Tibial artery (tissue), 4 donors: ENCODE data around the gene NEFH.

Experiments used
- DNase-seq, 2 donors: peaks; one replicate each; pipeline ENCODE4 v3.0.0-alpha.2; 2019
- H3K27ac ChIP-seq, 2 donors: fragments of 200-600 bp; sonication (generic) in 1 of 2; 1 replicate in 1 of 2; 2 replicates in 1 of 2; pipeline ENCODE4 v1.5.1; 2018 to 2019; ENCODE audit warnings: mild to moderate bottlenecking in 1 of 2
- H3K27me3 ChIP-seq, 2 donors: fragments of 200-600 bp; sonication (generic) in 1 of 2; one replicate each; pipeline versions ENCODE4 v1.5.1 to v1.6.0; 2016 to 2019
- H3K36me3 ChIP-seq, 3 donors: fragments of 200-600 bp; sonication (generic) in 2 of 3; one replicate each; pipeline ENCODE4 v1.5.1; 2016 to 2019; ENCODE audit warnings: mild to moderate bottlenecking in 2 of 3
- H3K4me1 ChIP-seq, 4 donors: fragments of 200-600 bp; sonication (generic) in 2 of 4; 1 replicate in 3 of 4; 2 replicates in 1 of 4; pipeline ENCODE4 v1.5.1; 2016 to 2019
- H3K4me3 ChIP-seq, 2 donors: fragments of 200-600 bp; sonication (generic) in 1 of 2; 1 replicate in 1 of 2; 2 replicates in 1 of 2; pipeline ENCODE4 v1.5.1; 2018 to 2019; ENCODE audit warnings: mild to moderate bottlenecking in 2 of 2
- H3K9me3 ChIP-seq, 3 donors: fragments of 200-600 bp; sonication (generic) in 1 of 3; one replicate each; pipeline ENCODE4 v1.5.1; 2016 to 2019
- CTCF ChIP-seq, 2 experiments: fragments of 200-600 bp in 1 of 2; fragments of 450-650 bp in 1 of 2; IDR thresholded peaks; one replicate each; pipeline ENCODE4 v1.5.1; 2017 to 2019; ENCODE audit warnings: antibody characterized with exemption in 2 of 2, mild to moderate bottlenecking in 1 of 2, moderate library complexity in 1 of 2
- intact Hi-C: fragments of 100-400 bp; cut with DNase I; formaldehyde crosslinking; loops from one replicate; pipeline ENCODE4 v1.15.0; 2023; ENCODE audit warnings: low total_unique reads

Gene NEFH

GRCh38 chr22:29511126-29511862, 31.3 kb downstream of the NEFH start:
- Histone ChIP-seq H3K36me3 (peaks cover 69 to 100% (median 84%) of the 10 kb centered on the region in 3 donors), H3K9me3 (no peaks in the 10 kb centered on the region), H3K4me3 (no peak overlapping the region), H3K27me3 (no peaks in the 10 kb centered on the region), H3K4me1 (no peaks in the 10 kb centered on the region), H3K27ac (no peak overlapping the region)
- intact Hi-C loops = no loop called here
- TF ChIP-seq CTCF (IDR thresholded peaks at IDR 0.05) = no peak
- no peak for DNase-seq

GRCh38 chr22:29512031-29512430, 32.0 kb downstream of the NEFH start:
- intact Hi-C loops = no loop called here
- TF ChIP-seq CTCF (IDR thresholded peaks at IDR 0.05) = no peak
- peaks cover 75 to 100% (median 84%) of the 10 kb centered on the region in 3 donors for H3K36me3 ChIP-seq

GRCh38 chr22:29517215-29517908, 37.3 kb downstream of the NEFH start:
- peaks cover 87 to 100% (median 92%) of the 10 kb centered on the region in 3 donors for H3K36me3 ChIP-seq
- H3K27ac ChIP-seq = no peak overlapping the region
- intact Hi-C loops = no loop called here

More at GRCh38 chr22:29512031-29512430, 32.0 kb downstream of the NEFH start:
- Histone ChIP-seq H3K9me3 (no peaks in the 10 kb centered on the region), H3K27me3 (no peaks in the 10 kb centered on the region), H3K4me1 (no peaks in the 10 kb centered on the region), H3K27ac (no peak overlapping the region), H3K4me3 (no peak overlapping the region)
- no peak for DNase-seq

GRCh38 chr22:29518427-29518826, 38.4 kb downstream of the NEFH start:
- no peaks in the 10 kb centered on the region for H3K9me3 ChIP-seq
- TF ChIP-seq CTCF (IDR thresholded peaks at IDR 0.05) = no peak
- H3K27me3 ChIP-seq = no peaks in the 10 kb centered on the region
- H3K4me1 ChIP-seq = no peaks in the 10 kb centered on the region
- no peak overlapping the region for H3K27ac ChIP-seq
- H3K4me3 ChIP-seq = no peak overlapping the region
- intact Hi-C loops = no loop called here
- H3K36me3 ChIP-seq = peaks cover 78 to 97% (median 88%) of the 10 kb centered on the region in 3 donors
- DNase-seq = no peak

More at GRCh38 chr22:29517215-29517908, 37.3 kb downstream of the NEFH start:
- Histone ChIP-seq H3K4me3 (no peak overlapping the region), H3K9me3 (no peaks in the 10 kb centered on the region), H3K4me1 (no peaks in the 10 kb centered on the region), H3K27me3 (no peaks in the 10 kb centered on the region)
- DNase-seq = no peak
- TF ChIP-seq CTCF (IDR thresholded peaks at IDR 0.05) = no peak

GRCh38 chr22:29519996-29520395, 40.0 kb downstream of the NEFH start:
- H3K27me3 ChIP-seq = no peaks in the 10 kb centered on the region
- H3K4me3 ChIP-seq = no peak overlapping the region
- DNase-seq = no peak
- H3K9me3 ChIP-seq = no peaks in the 10 kb centered on the region
- no peak for TF ChIP-seq CTCF (IDR thresholded peaks at IDR 0.05)
- no peak overlapping the region for H3K27ac ChIP-seq
- H3K4me1 ChIP-seq = no peaks in the 10 kb centered on the region
- peaks cover 81 to 97% (median 87%) of the 10 kb centered on the region in 3 donors for H3K36me3 ChIP-seq
- intact Hi-C loops = loop anchor here (10.0 kb wide), 1 partner anchor 125 kb away; no protein-coding TSS in a partner anchor
